Stimulated activated CD8-positive, alpha-beta memory T cell treated with anti-CD3 and anti-CD28 coated beads, Interleukin-12 subunit alpha, Interleukin-12 subunit beta, amount 100 ng/mL, for 24 hours (primary cell): ENCODE data around the gene CYP4A11.
"Not testable (repeated sequence)": the region's sequence is repeated elsewhere in the genome, so short reads cannot be mapped to it uniquely, and the experiment has no call there.

ENCODE experiments used
- DNase-seq: peaks from one replicate; pipeline ENCODE4 v3.0.0-alpha.2; 2020; ENCODE audit errors: extremely low read depth

Gene CYP4A11

DNA sequence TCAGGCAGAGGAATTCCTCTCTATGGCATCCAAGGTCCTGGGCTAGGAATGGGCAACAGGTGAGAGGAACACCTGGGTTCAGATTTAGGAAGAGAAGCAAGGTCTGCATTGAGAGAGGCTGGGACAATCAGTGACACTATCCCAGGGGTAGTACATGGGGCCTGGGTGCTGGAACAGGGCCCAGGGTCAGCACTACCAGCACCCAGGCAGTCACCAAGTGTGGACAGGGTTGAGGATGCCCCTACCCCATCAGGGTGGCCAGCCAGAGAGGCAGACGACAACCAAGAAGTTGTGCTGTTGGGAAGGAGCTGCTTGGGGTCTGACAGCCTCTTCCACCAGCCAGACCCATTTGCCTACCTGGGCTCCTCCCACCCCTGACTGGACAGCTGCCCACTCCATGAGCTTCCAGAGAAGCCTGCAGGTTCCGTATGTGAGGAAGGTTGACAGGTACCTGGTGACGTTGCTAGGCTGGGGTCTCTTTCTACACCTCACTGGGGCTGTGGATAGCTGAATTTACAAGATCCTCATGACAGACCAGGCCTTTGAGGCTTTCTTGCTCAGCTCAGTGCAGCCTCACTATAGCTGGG is 13.9 kb downstream of the CYP4A11 start:
- no peak for DNase-seq

DNA sequence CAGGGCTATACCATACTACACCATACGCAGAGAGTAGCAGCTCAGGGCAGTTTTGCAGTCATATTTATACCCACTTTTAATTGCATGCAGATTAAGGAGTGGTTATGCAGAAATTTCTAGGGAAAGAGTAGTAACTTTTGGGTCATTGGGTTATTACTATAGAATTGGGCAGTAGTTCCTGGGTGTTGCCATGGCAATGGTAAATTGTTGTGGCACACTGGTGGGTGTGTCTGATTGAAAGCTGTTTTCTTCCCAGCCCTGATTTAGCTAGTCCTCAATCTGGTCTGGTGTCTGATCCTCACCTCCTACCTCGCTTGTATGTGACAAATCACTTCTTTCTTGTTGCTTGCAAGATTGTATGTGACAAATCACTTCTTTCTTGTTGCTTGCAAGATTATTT is 30.5 kb downstream of the CYP4A11 start:
- DNase-seq, result no peak

DNA sequence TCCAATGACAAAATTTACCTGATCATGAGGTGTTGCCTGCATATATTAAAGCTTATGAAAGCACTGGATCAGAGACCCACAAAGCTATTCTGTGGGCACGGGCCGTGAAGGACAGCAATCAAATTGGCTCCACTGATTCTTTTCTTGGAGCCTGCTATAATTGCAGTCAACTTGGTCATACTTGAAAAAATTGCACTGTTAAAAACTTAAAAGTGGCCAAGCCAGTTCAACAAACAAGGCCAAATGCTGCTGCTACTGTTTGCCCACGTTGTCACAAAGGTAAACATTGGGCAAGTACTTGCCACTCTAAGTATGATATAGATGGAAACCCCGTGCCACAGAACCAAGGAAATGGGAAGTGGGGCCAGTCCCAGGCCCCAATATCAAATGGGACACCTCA is 37.8 kb downstream of the CYP4A11 start:
- DNase-seq, result no peak

DNA sequence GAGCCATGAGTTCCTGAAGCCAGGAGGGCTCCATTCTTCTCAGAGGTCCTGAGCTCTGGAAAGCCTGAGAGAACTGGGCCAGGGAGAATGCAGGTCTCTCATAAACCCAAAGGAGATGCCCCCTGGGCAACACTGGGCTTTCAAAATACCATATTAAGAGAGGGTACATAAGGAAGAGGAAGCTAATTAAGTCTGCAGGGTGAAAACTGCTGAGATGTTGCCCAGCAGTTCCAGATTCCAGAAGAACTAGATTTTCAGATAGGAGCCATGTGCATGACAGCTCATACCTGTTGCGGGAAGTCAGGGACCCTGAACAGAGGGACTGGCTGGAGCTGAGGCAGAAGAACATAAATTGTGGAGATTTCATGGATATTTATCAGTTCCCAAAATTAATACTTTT is 40.9 kb downstream of the CYP4A11 start:
- DNase-seq, result no peak

DNA sequence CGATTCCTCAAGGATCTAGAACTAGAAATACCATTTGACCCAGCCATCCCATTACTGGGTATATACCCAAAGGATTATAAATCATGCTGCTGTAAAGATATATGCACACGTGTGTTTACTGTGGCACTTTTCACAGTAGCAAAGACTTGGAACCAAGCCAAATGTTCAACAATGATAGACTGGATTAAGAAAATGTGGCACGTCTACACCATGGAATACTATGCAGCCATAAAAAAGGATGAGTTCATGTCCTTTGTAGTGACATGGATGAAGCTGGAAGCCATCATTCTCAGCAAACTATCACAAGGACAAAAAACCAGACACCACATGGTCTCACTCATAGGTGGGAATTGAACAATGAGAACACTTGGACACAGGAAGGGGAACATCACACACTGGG is 59.6 kb downstream of the CYP4A11 start:
- DNase-seq, result not testable (repeated sequence)
